Immature natural killer cell (primary cell): ENCODE data around the gene NTRK3. TPM values are rescaled to one million over a fixed set of nuclear protein-coding genes. Genes with fewer than 3 reads are reported as not detected.

Experiments
- DNase-seq, 3 donors: peaks; one replicate each; pipeline ENCODE4 v3.0.0; 2022; ENCODE audit warnings: mixed read lengths in 1 of 3
- H3K27ac Mint-ChIP-seq, 6 donors: one replicate each; pipeline ENCODE4 v1.8.0; 2020; ENCODE audit warnings: mixed read lengths in 6 of 6, mild to moderate bottlenecking in 5 of 6, inconsistent platforms in 4 of 6, moderate library complexity in 3 of 6
- H3K27me3 Mint-ChIP-seq, 3 donors: one replicate each; pipeline ENCODE4 v1.8.0; 2020 to 2021; ENCODE audit warnings: low read depth in 3 of 3, mild to moderate bottlenecking in 3 of 3, mixed read lengths in 3 of 3, moderate library complexity in 3 of 3, inconsistent platforms in 1 of 3
- H3K36me3 Mint-ChIP-seq, 3 donors: one replicate each; pipeline ENCODE4 v1.8.0; 2020; ENCODE audit warnings: mixed read lengths in 3 of 3, inconsistent platforms in 2 of 3, mild to moderate bottlenecking in 2 of 3
- H3K4me1 Mint-ChIP-seq, 2 donors: one replicate each; pipeline ENCODE4 v1.8.0; 2020; ENCODE audit warnings: inconsistent platforms in 2 of 2, mild to moderate bottlenecking in 2 of 2, mixed read lengths in 2 of 2, moderate library complexity in 1 of 2
- H3K4me3 Mint-ChIP-seq, 5 donors: one replicate each; pipeline ENCODE4 v1.8.0; 2020; ENCODE audit warnings: mild to moderate bottlenecking in 5 of 5, mixed read lengths in 5 of 5, inconsistent platforms in 3 of 5, moderate library complexity in 3 of 5
- H3K9me3 Mint-ChIP-seq, 6 donors: one replicate each; pipeline ENCODE4 v1.8.0; 2020; ENCODE audit warnings: mild to moderate bottlenecking in 6 of 6, mixed read lengths in 6 of 6, inconsistent platforms in 4 of 6, moderate library complexity in 3 of 6
- polyA plus RNA-seq, 3 donors: library from polyadenylated mRNA; unstranded; fragments of 300-500 nt; fragmentation: Illumina TruSeq; gene quantifications; one replicate each; pipeline ENCODE4 v1.2.3, GENCODE V29; 2021

Gene NTRK3
- polyA plus RNA-seq, 3 donors from 2014 or later, result not detected

DNA sequence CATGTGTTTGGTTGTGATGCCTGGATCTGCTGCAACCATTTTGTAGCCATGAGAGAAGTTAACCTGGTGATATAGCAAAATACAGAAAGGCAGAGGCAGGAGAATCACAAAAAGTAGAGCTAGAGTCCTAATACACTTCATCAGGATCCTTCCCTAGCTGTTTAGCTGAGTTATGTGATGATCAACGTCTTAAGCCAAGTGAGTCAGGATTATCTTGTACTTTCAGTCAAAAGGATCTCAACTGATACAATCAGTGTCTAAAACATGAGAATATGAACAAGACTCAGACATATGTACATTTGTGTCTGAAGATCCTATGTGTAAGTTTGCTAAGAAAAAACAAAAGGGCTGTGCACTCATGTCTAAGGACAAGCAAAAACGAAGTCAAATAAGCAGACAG, 236.9 kb downstream of the NTRK3 start:
- no peak overlapping the region for H3K4me3 Mint-ChIP-seq
- no peaks in the 10 kb centered on the region for H3K4me1 Mint-ChIP-seq
- no peaks in the 10 kb centered on the region for H3K36me3 Mint-ChIP-seq
- DNase-seq, result no peak
- H3K27me3 Mint-ChIP-seq, result peaks cover 0 to 3% (median 2%) of the 10 kb centered on the region in 3 donors
- no peak overlapping the region for H3K27ac Mint-ChIP-seq
- H3K9me3 Mint-ChIP-seq, result peaks cover 0 to 6% (median 0%) of the 10 kb centered on the region in 6 donors

DNA sequence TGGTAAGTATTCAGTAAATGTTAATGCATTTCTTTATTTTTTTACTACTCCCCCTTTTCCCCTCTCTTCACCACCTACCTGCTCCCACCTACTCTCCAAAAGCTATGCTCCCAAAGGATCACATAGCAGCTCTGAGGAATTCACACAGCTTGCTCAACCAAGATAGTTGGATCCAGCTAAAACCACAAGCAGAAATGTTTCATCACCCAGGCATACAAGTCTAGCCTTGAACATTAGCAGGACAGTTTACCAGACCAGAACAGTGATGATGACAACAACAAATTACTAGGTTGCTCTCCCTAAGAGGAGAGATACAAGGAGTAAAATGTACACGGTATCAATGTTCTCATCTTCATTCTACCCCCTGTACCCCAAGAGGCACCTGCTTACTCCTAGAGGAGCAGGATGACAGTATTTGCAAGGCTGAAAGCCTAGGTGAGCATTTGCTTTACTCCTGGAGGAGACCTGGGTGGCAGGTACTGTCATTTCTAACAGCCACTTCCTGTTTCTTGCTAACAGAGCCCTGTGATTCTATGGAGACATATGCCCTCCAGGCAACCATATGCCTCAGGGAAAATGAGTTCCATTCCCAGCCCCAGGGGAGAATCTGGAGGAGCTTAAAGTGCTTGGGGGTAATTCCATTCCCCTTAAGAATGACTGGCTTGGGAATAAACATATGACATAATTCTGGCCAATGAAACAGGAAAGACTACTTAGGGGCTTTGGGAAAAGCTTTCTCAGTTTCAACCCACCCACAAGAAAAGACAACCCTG, 237.5 kb downstream of the NTRK3 start:
- Mint-ChIP-seq H3K27ac (no peak overlapping the region), H3K4me1 (no peaks in the 10 kb centered on the region), H3K36me3 (no peaks in the 10 kb centered on the region), H3K27me3 (peaks cover 0 to 3% (median 2%) of the 10 kb centered on the region in 3 donors), H3K4me3 (no peak overlapping the region), H3K9me3 (peaks cover 0 to 6% (median 0%) of the 10 kb centered on the region in 6 donors)
- DNase-seq, result no peak

DNA sequence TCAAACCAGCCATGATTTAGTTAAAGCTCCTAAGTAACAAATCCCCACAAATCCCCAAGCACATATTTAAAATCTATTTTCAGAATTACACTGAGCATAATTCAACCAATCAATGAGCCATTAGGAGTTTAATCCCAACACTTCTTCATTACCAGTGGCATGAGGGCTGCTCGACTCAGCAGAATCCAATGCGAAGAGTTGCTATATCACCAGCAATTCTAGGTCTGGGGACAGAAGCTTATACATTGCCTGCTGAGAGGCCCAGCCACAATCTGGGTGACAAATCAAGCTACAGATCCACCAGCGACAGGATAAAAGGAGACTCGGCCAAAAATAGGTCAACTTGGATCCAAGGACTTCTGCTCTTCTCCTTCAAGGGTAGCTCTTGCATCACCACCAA, 238.8 kb downstream of the NTRK3 start:
- no peaks in the 10 kb centered on the region for H3K4me1 Mint-ChIP-seq
- H3K9me3 Mint-ChIP-seq, result peaks cover 0 to 6% (median 0%) of the 10 kb centered on the region in 6 donors
- DNase-seq, result no peak
- H3K4me3 Mint-ChIP-seq, result no peak overlapping the region
- H3K27me3 Mint-ChIP-seq, result peaks cover 0 to 6% (median 2%) of the 10 kb centered on the region in 3 donors
- no peaks in the 10 kb centered on the region for H3K36me3 Mint-ChIP-seq
- no peak overlapping the region for H3K27ac Mint-ChIP-seq

DNA sequence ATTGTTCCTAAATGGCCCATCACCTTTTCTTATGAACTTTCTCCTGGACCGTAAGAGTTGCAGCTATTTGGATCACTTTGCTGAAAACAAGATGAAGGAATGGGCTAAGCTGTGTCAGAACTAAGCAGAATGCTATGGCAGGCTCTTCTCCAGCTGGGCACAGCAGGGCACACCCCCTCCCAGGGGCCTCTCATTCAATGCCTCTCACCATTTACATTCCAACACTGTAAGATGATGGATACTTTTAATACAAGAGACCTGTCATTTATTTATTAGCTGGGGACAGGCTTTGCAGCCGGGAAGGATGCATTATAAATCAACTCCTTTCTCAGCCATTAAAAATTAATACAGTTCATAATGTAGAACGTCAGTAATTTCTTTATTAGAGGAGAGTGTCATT, 240.1 kb downstream of the NTRK3 start:
- DNase-seq, result no peak
- Mint-ChIP-seq H3K27ac (no peak overlapping the region), H3K36me3 (no peaks in the 10 kb centered on the region), H3K4me3 (no peak overlapping the region), H3K27me3 (peaks cover 0 to 4% (median 4%) of the 10 kb centered on the region in 3 donors), H3K4me1 (no peaks in the 10 kb centered on the region), H3K9me3 (peaks cover 0 to 3% (median 0%) of the 10 kb centered on the region in 6 donors)

DNA sequence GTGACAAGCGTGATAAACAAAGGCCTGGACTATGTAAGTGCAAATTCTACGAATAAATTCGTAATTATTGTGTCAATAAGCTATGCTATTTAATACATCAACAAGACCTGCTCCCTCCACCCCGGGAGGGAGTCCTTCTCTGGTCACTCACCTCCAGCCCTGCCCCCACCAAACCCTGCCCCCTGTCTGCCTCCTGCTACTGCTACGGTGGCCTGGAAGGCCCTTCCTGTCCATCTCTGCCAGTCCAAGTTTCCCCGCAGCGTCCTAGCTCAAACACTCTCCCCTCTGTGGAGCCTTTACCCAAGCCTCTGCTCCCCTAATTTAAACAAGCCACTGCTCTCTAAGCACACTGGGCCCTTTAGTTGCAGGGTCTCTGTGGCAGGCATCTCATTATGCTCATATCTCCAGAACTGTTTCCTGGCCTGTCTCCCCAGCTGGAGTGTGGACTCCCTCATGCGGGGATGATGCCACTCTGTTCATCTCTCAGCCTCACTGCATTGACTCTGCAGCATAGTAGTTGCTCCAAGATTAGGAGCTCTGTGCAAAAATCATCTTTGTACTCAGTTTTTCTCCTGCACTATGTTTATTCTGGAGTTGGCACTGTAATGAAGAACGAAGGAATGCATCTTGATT, 241.2 kb downstream of the NTRK3 start:
- Mint-ChIP-seq H3K4me3 (no peak overlapping the region), H3K9me3 (peaks cover 0 to 3% (median 0%) of the 10 kb centered on the region in 6 donors), H3K36me3 (no peaks in the 10 kb centered on the region), H3K4me1 (no peaks in the 10 kb centered on the region), H3K27ac (no peak overlapping the region), H3K27me3 (peaks cover 0 to 4% (median 4%) of the 10 kb centered on the region in 3 donors)
- no peak for DNase-seq

DNA sequence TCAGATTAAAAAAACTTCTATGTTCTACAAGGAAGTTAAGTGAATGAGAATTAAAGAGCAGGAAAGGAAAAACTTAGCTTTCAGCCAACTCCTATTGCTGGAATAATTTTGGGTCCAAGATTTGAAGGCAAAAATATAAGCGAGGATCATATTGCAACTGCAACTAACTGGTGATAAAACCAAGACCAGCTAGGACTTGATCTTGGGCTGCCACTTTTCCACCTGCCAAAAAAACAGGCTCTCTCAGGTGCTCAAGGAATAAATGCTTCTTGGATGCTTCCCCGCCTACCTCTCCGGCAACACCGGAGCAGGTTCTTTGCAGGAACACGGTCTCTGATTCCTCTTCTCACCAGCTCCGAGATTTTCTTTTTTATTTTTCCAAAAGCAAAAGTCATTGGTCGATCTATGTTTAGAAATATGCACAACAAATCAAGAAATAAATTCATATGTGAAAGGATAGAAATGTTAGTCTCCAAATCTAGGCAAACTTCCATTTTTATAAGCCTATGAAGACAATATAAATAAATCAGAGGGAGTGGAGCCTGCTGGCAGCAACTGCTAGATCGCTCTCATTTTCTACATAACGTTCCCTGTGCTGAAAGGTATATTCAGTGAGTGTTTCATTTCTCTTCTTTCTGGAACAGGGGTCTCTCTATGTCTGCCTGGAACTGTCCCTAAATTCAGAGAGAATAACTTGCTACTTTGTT, 241.9 kb downstream of the NTRK3 start:
- Mint-ChIP-seq H3K36me3 (no peaks in the 10 kb centered on the region), H3K9me3 (peaks cover 0 to 3% (median 0%) of the 10 kb centered on the region in 6 donors), H3K4me1 (no peaks in the 10 kb centered on the region), H3K4me3 (no peak overlapping the region), H3K27me3 (peaks cover 0 to 5% (median 4%) of the 10 kb centered on the region in 3 donors), H3K27ac (no peak overlapping the region)
- DNase-seq, result no peak

DNA sequence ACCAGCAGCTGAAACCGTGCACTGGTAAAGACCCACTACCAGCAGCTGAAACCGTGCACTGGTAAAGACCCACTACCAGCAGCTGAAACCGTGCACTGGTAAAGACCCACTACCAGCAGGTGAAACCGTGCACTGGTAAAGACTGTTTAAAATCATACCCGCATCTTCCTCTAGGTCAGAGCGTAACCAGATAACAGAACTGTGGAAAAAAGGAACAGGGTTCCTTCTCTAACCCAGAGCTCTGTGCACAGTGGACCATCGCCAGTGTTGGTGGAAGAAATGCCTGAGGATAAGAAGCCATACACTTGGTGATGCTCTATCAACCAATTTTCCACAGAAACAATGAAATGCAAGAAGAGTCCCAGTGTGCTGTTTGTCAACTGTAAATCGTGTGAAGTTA, 243.4 kb downstream of the NTRK3 start:
- no peaks in the 10 kb centered on the region for H3K4me1 Mint-ChIP-seq
- no peak overlapping the region for H3K4me3 Mint-ChIP-seq
- no peak overlapping the region for H3K27ac Mint-ChIP-seq
- peaks cover 0 to 5% (median 4%) of the 10 kb centered on the region in 3 donors for H3K27me3 Mint-ChIP-seq
- H3K36me3 Mint-ChIP-seq, result no peaks in the 10 kb centered on the region
- no peak for DNase-seq
- H3K9me3 Mint-ChIP-seq, result peaks cover 0 to 3% (median 0%) of the 10 kb centered on the region in 6 donors

DNA sequence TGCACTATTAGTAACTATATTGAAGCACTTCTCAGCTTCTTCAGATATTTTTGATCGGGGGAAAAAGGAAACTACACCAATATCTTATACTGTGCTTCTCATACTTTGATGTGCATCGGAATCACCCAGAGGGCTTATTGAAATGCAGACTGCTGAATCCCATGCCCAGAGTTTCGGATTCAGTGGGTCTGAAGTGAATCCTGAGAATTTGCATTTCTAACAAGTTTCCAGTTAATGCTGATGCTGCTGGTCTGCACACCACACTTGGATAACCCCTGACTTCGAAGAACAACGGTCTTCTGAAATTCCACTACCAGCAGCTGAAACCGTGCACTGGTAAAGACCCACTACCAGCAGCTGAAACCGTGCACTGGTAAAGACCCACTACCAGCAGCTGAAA, 243.9 kb downstream of the NTRK3 start:
- Mint-ChIP-seq H3K9me3 (peaks cover 0 to 3% (median 0%) of the 10 kb centered on the region in 6 donors), H3K4me1 (no peaks in the 10 kb centered on the region), H3K4me3 (no peak overlapping the region), H3K27ac (no peak overlapping the region), H3K27me3 (peaks cover 0 to 5% (median 4%) of the 10 kb centered on the region in 3 donors), H3K36me3 (no peaks in the 10 kb centered on the region)
- no peak for DNase-seq

DNA sequence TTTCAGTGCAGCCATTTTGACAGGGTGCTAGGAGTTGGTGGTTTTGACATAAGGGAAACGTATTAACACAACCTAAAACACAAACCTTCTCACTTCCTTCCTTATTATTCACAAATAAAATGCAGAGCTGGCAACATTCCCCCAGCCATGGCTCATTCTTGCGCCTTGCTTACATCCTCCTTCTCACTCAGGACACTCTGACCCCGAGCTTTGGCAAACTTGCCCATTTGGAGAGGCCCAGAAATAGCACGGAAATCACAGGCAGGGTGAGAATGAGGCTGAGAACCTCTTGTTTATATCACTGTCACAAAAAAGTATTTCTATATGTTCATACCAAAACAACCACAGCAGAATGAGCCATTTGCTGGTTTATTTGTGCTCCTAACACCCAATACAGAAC, 244.3 kb downstream of the NTRK3 start:
- no peaks in the 10 kb centered on the region for H3K36me3 Mint-ChIP-seq
- H3K4me1 Mint-ChIP-seq, result no peaks in the 10 kb centered on the region
- no peak overlapping the region for H3K4me3 Mint-ChIP-seq
- DNase-seq, result no peak
- peaks cover 0 to 3% (median 0%) of the 10 kb centered on the region in 6 donors for H3K9me3 Mint-ChIP-seq
- no peak overlapping the region for H3K27ac Mint-ChIP-seq
- peaks cover 0 to 5% (median 4%) of the 10 kb centered on the region in 3 donors for H3K27me3 Mint-ChIP-seq

DNA sequence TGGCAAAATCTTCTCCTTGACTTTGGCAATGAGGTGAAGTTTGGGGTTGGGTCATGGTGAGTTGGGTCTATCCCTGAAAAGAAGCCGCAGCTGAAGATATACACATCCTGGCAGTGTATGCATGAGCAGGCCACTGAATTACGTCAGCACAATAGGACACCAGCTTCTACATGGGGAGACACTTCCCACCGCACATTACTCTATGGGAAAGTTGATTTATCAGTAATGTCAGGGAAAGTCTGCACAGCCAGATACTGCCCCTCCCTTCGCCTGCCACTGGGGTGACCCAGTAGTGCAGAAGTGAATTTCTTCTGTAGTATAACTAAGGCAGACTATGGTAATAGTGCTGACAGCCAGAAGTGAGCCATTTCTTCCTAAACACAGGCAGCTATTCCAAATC, 245.0 kb downstream of the NTRK3 start:
- Mint-ChIP-seq H3K4me3 (no peak overlapping the region), H3K36me3 (no peaks in the 10 kb centered on the region), H3K27ac (no peak overlapping the region), H3K4me1 (no peaks in the 10 kb centered on the region), H3K27me3 (peaks cover 0 to 7% (median 4%) of the 10 kb centered on the region in 3 donors), H3K9me3 (peaks cover 0 to 3% (median 0%) of the 10 kb centered on the region in 6 donors)
- DNase-seq, result no peak

DNA sequence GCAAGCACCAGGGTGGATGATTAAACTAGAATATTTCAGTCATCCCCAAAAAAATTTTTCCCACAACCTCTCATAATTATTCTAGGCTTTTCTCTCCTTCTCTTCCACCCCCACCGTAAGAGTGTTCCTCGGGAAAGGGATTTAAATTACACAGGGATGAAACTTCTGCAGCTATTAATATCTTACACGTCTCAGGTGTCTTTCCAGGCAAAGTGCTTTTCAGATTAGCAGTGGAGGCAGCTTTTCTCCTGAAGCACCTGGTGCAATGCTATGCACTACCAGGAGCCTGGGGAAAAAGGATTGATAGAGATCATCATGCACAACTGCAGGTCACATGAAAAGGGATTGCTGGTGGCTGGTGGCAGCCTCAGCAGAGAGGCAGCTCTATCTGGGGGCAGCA, 250.4 kb downstream of the NTRK3 start:
- Mint-ChIP-seq H3K4me3 (no peak overlapping the region), H3K27ac (no peak overlapping the region), H3K27me3 (peaks cover 0 to 7% (median 2%) of the 10 kb centered on the region in 3 donors), H3K9me3 (peaks cover 0 to 6% (median 0%) of the 10 kb centered on the region in 6 donors), H3K36me3 (no peaks in the 10 kb centered on the region), H3K4me1 (no peaks in the 10 kb centered on the region)
- no peak for DNase-seq

DNA sequence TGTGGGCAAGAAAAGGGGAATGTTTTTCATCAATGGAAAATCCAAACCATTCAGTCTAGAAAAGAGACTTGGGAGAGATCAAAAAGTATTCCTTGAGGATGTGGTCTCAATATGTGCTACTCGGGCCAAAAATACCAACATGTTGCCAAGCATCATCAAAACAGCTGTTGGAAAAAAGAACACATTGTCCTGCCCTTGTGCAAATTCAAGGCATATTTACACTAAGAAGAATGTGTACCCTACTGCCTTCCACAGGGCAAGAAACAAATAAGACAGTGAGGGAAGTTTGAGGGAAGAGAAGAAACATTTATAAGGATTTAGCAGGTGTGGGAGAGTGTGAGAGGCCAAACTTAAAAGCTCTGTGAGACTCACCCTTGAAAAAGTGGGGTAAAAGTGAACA, 252.1 kb downstream of the NTRK3 start:
- Mint-ChIP-seq H3K9me3 (peaks cover 0 to 6% (median 0%) of the 10 kb centered on the region in 6 donors), H3K36me3 (no peaks in the 10 kb centered on the region), H3K4me3 (no peak overlapping the region), H3K4me1 (no peaks in the 10 kb centered on the region), H3K27ac (no peak overlapping the region), H3K27me3 (peaks cover 0 to 5% (median 2%) of the 10 kb centered on the region in 3 donors)
- DNase-seq, result no peak

DNA sequence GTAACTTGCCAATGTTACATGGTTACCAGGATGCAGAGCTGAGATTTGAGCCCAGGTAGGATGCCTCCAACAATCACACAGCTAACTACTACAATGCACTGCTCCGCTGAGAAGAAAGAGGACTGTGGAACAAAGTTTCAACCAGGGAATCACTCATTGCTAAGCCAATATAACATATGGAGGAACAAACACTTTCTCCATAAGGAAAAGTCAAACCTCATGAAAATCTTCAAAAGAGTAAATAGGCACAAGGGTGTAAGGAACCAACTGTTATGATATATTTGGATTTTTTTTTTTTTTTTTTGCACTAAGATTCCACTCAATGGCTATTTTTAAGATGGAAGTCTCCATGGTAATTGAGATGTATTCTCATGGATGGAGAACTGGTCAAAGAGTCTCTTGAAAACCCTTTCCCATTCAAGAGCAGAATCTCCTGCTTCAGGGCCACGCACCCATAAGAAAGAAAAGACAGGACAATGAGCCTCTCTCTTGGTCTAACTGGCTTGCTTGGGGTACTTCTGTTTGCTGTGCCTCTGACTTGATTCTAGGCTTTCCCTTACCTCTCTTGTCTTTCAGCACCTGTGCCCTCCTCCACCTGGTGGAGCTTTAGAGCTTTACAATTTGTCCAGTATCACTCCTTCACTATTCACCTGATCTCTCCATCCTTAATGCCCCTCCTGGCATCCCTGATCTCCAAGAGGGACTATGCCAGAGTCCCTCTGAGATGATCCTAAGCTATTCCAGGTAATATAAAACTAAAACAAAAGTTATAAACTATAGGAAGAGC, 252.8 kb downstream of the NTRK3 start:
- Mint-ChIP-seq H3K4me1 (no peaks in the 10 kb centered on the region), H3K36me3 (no peaks in the 10 kb centered on the region), H3K4me3 (no peak overlapping the region), H3K9me3 (peaks cover 0 to 6% (median 0%) of the 10 kb centered on the region in 6 donors), H3K27me3 (peaks cover 0 to 5% (median 2%) of the 10 kb centered on the region in 3 donors), H3K27ac (no peak overlapping the region)
- no peak for DNase-seq
